Fibroblast of lung (primary cell): ENCODE measurements around the gene KCNN3. TPM values are rescaled to one million over a fixed set of nuclear protein-coding genes. Genes with fewer than 3 reads are reported as not detected.

Source experiments
- DNase-seq, 2 donors: peaks; one replicate each; pipeline versions ENCODE4 v3.0.0 to v3.0.0-alpha.2; 2010; ENCODE audit warnings: low read depth in 2 of 2
- H2AFZ ChIP-seq: 2 replicates; pipeline ENCODE4 v1.5.1; 2012; ENCODE audit warnings: low read length, control low read depth, inconsistent platforms
- H3K27ac ChIP-seq: 2 replicates; pipeline ENCODE4 v1.5.1; 2011; ENCODE audit warnings: low read length, control low read depth; ENCODE audit not compliant: insufficient read depth
- H3K27me3 ChIP-seq: 2 replicates; pipeline ENCODE4 v1.5.1; 2011; ENCODE audit warnings: mild to moderate bottlenecking, low read length; ENCODE audit not compliant: control insufficient read depth, insufficient read depth
- H3K36me3 ChIP-seq: 2 replicates; pipeline ENCODE4 v1.5.1; 2011; ENCODE audit warnings: low read length; ENCODE audit not compliant: control insufficient read depth, insufficient read depth
- H3K4me1 ChIP-seq: 2 replicates; pipeline ENCODE4 v1.5.1; 2011; ENCODE audit warnings: low read length; ENCODE audit not compliant: control insufficient read depth, insufficient read depth; ENCODE audit errors: extremely low read depth
- H3K4me2 ChIP-seq: 2 replicates; pipeline ENCODE4 v1.5.1; 2011; ENCODE audit warnings: low read length, control low read depth; ENCODE audit not compliant: insufficient read depth; ENCODE audit errors: extremely low read depth
- H3K4me3 ChIP-seq, 4 experiments: fragments of 200-600 bp in 1 of 4; sonication (generic) in 1 of 4; replicated peaks in 1 of 4; 2 replicates each; pipeline ENCODE4 v1.5.1; 2011 to 2016; ENCODE audit warnings: low read length in 4 of 4, low read depth in 3 of 4, mild to moderate bottlenecking in 3 of 4, control low read depth in 2 of 4, inconsistent platforms in 1 of 4, mixed read lengths in 1 of 4; ENCODE audit not compliant: insufficient read depth in 1 of 4; ENCODE audit errors: control extremely low read depth in 1 of 4
- H3K79me2 ChIP-seq: 2 replicates; pipeline ENCODE4 v1.5.1; 2012; ENCODE audit warnings: mild to moderate bottlenecking, low read length, inconsistent platforms; ENCODE audit not compliant: control insufficient read depth, insufficient read depth
- H3K9ac ChIP-seq: 2 replicates; pipeline ENCODE4 v1.5.1; 2011; ENCODE audit warnings: mild to moderate bottlenecking, low read length, control low read depth; ENCODE audit not compliant: insufficient read depth
- H3K9me3 ChIP-seq: 2 replicates; pipeline ENCODE4 v1.5.1; 2012; ENCODE audit warnings: low read depth, low read length; ENCODE audit not compliant: control insufficient read depth, insufficient read depth
- H4K20me1 ChIP-seq: 2 replicates; pipeline ENCODE4 v1.5.1; 2011; ENCODE audit warnings: low read length; ENCODE audit not compliant: control insufficient read depth, insufficient read depth; ENCODE audit errors: extremely low read depth
- CTCF ChIP-seq, 2 donors: IDR thresholded peaks in 1 of 2; conservative IDR thresholded peaks in 1 of 2; 1 replicate in 1 of 2; 2 replicates in 1 of 2; pipeline ENCODE4 v1.5.1; 2011 to 2012; ENCODE audit warnings: low read length in 2 of 2, control low read depth in 1 of 2, inconsistent platforms in 1 of 2, low read depth in 1 of 2, mild to moderate bottlenecking in 1 of 2
- EZH2 ChIP-seq: IDR thresholded peaks from 2 replicates; pipeline ENCODE4 v1.5.1; 2012; ENCODE audit warnings: low read length, control low read depth, mild to moderate bottlenecking; ENCODE audit errors: missing control alignments
- polyA plus RNA-seq, 2 donors: library from polyadenylated mRNA; depleted of rRNA in 1 of 2; stranded (reverse) in 1 of 2; unstranded in 1 of 2; fragments of >200 nt; gene quantifications; 2 replicates each; pipeline ENCODE4 v1.2.1, GENCODE V29; 2011 to 2012; ENCODE audit warnings: missing spikeins in 1 of 2
- total RNA-seq: library from RNA; depleted of rRNA; stranded (reverse); fragments of >200 nt; gene quantifications from 2 replicates; pipeline ENCODE4 v1.2.1, GENCODE V29; 2014

KCNN3 gene
- total and polyA plus RNA-seq, 2 donors (not counting 1 experiment from before 2014, with no cell fraction given): not detected

- H3K36me3 ChIP-seq: no peaks in the 10 kb centered on the region
- no peaks in the 10 kb centered on the region for H3K79me2 ChIP-seq
- H3K27ac ChIP-seq: no peak overlapping the region
- no peaks in the 10 kb centered on the region for H3K4me1 ChIP-seq
- DNase-seq: no peak
- no peak overlapping the region for H3K4me3 ChIP-seq
- H3K4me2 ChIP-seq: no peak overlapping the region
- no peaks in the 10 kb centered on the region for H4K20me1 ChIP-seq
- no peak overlapping the region for H2AFZ ChIP-seq
- no peak overlapping the region for H3K9ac ChIP-seq
- H3K27me3 ChIP-seq: peaks cover 18% of the 10 kb centered on the region
- TF ChIP-seq CTCF (conservative IDR thresholded peaks at IDR 0.05 in 1 of 2, IDR thresholded peaks at IDR 0.05 in 1 of 2; ENCODE audit: low read depth in 1 of 2, low read length in 2 of 2): no peak
- no peak for TF ChIP-seq EZH2
- H3K9me3 ChIP-seq: no peaks in the 10 kb centered on the region
Measured at GRCh38 chr1:154891452-154891851, 21.4 kb upstream of the KCNN3 start.

DNA sequence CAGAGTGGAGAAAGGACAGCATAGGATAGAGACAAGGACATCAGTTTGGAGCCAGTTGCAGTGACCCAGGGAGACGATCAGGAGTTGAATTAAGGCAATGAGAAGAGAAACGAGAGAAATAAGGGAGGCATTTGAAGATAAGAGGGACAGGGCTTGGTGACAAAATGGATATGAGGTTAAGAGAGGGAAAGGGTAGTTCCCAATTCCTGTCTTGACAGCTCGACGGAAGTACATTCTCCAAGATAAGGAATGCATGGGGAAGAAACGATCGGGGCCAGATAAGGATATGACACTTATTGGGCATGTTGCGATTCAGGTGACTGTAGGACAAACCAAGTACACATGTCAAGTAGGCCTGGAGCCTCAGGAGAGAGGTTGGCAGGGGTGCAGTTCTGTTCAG is 18.7 kb upstream of the KCNN3 start:
- Histone ChIP-seq H3K9ac (no peak overlapping the region), H4K20me1 (no peaks in the 10 kb centered on the region), H3K4me2 (no peak overlapping the region), H3K27me3 (peaks cover 23% of the 10 kb centered on the region), H3K79me2 (no peaks in the 10 kb centered on the region), H3K4me3 (no peak overlapping the region), H3K36me3 (no peaks in the 10 kb centered on the region), H3K4me1 (no peaks in the 10 kb centered on the region), H3K27ac (no peak overlapping the region), H3K9me3 (no peaks in the 10 kb centered on the region), H2AFZ (no peak overlapping the region)
- TF ChIP-seq CTCF (conservative IDR thresholded peaks at IDR 0.05 in 1 of 2, IDR thresholded peaks at IDR 0.05 in 1 of 2; ENCODE audit: low read depth in 1 of 2, low read length in 2 of 2) (no peak), EZH2 (no peak)
- no peak for DNase-seq

DNA sequence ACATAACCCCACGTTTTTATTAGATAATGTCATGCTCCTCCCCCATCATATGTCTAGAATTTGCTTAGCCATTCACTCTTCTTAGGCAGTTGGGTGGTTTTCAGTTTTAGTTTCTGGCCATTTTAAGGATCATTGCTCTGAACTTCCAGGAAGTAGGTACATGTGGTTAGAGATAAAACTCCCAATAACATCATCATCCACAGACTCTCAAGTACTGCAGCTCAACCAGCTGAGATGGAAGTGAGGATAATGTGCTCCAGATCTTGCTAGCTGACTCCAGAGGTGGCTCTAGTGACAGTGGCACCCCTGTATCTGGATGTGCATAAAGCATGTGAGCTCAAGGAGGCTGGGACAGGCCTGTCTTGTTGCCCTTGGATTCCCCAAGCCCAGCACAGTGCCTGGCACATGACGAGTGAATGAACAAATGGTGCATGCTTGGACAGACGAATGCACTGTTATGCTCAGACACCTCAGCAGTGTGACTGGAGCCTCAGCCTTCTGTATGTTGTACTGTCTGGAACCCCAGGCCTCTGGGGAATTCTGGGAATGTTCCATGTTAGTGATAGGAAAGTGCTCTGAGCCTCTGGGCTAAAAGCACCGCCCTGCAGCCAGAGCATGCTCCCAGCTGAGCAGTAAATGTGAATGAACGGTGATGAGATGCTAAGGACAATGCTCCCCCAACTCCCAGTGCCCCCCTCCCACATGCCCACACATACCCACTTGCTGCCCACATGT is 16.4 kb upstream of the KCNN3 start:
- Histone ChIP-seq H3K4me2 (no peak overlapping the region), H3K27ac (no peak overlapping the region), H3K4me1 (no peaks in the 10 kb centered on the region), H4K20me1 (no peaks in the 10 kb centered on the region), H3K9me3 (no peaks in the 10 kb centered on the region), H3K9ac (no peak overlapping the region), H3K36me3 (no peaks in the 10 kb centered on the region), H3K27me3 (peaks cover 28% of the 10 kb centered on the region), H3K79me2 (no peaks in the 10 kb centered on the region), H2AFZ (no peak overlapping the region), H3K4me3 (no peak overlapping the region)
- no peak for DNase-seq
- TF ChIP-seq CTCF (conservative IDR thresholded peaks at IDR 0.05 in 1 of 2, IDR thresholded peaks at IDR 0.05 in 1 of 2; ENCODE audit: low read depth in 1 of 2, low read length in 2 of 2) (no peak), EZH2 (no peak)
